Measurements from ENCODE around the gene DUSP7. TPM values are rescaled to one million over a fixed set of nuclear protein-coding genes. Genes with fewer than 3 reads are reported as not detected.
A peak's percentile ranks its signal among the peaks of the same experiment; 100 is the strongest.

The DUSP7 gene
- polyA plus RNA-seq, 3 donors, result 2.8 to 36.8 (median 3.9) TPM

DNA sequence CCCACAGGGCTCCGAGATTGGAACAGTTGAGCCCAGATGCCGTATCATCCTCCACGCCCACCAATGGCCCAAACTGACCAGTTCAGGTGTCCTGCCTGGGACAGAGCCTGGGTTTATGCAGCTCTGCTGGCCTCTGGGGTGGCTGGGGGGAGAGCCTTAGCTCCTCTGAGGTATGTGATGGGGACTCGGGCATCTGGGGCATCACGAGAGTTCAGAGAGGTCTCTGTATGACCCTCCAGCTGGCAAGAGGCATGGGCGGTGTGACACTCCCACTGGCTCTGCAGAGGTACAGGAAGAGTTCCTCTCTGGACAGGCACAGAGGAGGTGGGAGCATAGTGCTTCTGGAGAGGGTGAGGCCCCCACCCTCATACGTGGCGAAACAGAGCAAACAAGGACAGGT, 26.6 kb upstream of the DUSP7 start:
- Histone ChIP-seq H4K20me1 (ENCODE audit: insufficient read depth, low read length) (no peaks in the 10 kb centered on the region), H3K4me1 (ENCODE audit: control insufficient read depth in 1 of 2, insufficient read depth in 2 of 2, low read length in 2 of 2) (peaks cover 19 to 22% of the 10 kb centered on the region in 2 donors), H3K27ac (ENCODE audit: low read depth in 1 of 2, low read length in 2 of 2) (no peak overlapping the region), H3K9ac (ENCODE audit: insufficient read depth, low read length, poor library complexity, severe bottlenecking) (no peak overlapping the region), H3K9me3 (replicated peaks in 1 of 2; ENCODE audit: control insufficient read depth in 1 of 2, insufficient read depth in 1 of 2, low read length in 2 of 2) (no peaks in the 10 kb centered on the region), H3K4me2 (replicated peaks; ENCODE audit: extremely low read depth, low read length, poor library complexity, severe bottlenecking) (no peak overlapping the region), H3K36me3 (replicated peaks in 1 of 2; ENCODE audit: control insufficient read depth in 1 of 2, insufficient read depth in 2 of 2, low read length in 2 of 2) (no peaks in the 10 kb centered on the region), H3K4me3 (replicated peaks in 1 of 3; ENCODE audit: low read depth in 2 of 3, low read length in 3 of 3) (no peak overlapping the region), H3K79me2 (ENCODE audit: insufficient read depth, low read length) (no peaks in the 10 kb centered on the region), H3K27me3 (ENCODE audit: control insufficient read depth in 2 of 2, insufficient read depth in 2 of 2, low read length in 2 of 2) (no peaks in the 10 kb centered on the region), H2AFZ (ENCODE audit: insufficient read depth, low read depth, low read length, poor library complexity, severe bottlenecking) (no peak overlapping the region)
- intact Hi-C loops (cut with micrococcal nuclease), result no loop called here
- Mint-ChIP-seq H3K4me3 (no peak overlapping the region), H3K4me1 (peaks cover 25% of the 10 kb centered on the region), H3K36me3 (peaks cover 5 to 41% of the 10 kb centered on the region in 2 donors), H3K27me3 (ENCODE audit: low read depth in 3 of 3) (peaks cover 0 to 2% (median 0%) of the 10 kb centered on the region in 3 donors), H3K9me3 (no peaks in the 10 kb centered on the region), H3K27ac (peak overlapping the region in 2 of 7 donors; percentile 7 to 42)
- WGBS (ENCODE audit: insufficient coverage), result 98% methylated on average over 6 of the region's 8 CpGs
- no peak for DNase-seq
- TF ChIP-seq CTCF (IDR thresholded peaks at IDR 0.05), result no peak

GRCh38 chr3:52080830-52081719, 24.7 kb upstream of the DUSP7 start:
- H3K27ac Mint-ChIP-seq, result peak overlapping the region in 1 of 7 donors; percentile 33
- no peaks in the 10 kb centered on the region for H3K27me3 ChIP-seq (ENCODE audit: control insufficient read depth in 2 of 2, insufficient read depth in 2 of 2, low read length in 2 of 2)

More at GRCh38 chr3:52080830-52081719, 24.7 kb upstream of the DUSP7 start:
- peaks cover 16% of the 10 kb centered on the region for H3K4me1 Mint-ChIP-seq
- no peak overlapping the region for H3K4me2 ChIP-seq (replicated peaks; ENCODE audit: extremely low read depth, low read length, poor library complexity, severe bottlenecking)
- WGBS (ENCODE audit: insufficient coverage), result 97% methylated on average over 19 of the region's 21 CpGs
- no peak overlapping the region for H3K9ac ChIP-seq (ENCODE audit: insufficient read depth, low read length, poor library complexity, severe bottlenecking)
- H3K36me3 ChIP-seq (replicated peaks in 1 of 2; ENCODE audit: control insufficient read depth in 1 of 2, insufficient read depth in 2 of 2, low read length in 2 of 2), result no peaks in the 10 kb centered on the region
- intact Hi-C loops (cut with micrococcal nuclease), result no loop called here
- peaks cover 5 to 41% of the 10 kb centered on the region in 2 donors for H3K36me3 Mint-ChIP-seq
- H3K9me3 Mint-ChIP-seq, result no peaks in the 10 kb centered on the region
- no peak overlapping the region for H3K27ac ChIP-seq (ENCODE audit: low read depth in 1 of 2, low read length in 2 of 2)
- no peaks in the 10 kb centered on the region for H4K20me1 ChIP-seq (ENCODE audit: insufficient read depth, low read length)
- peaks cover 4 to 5% of the 10 kb centered on the region in 2 donors for H3K4me1 ChIP-seq (ENCODE audit: control insufficient read depth in 1 of 2, insufficient read depth in 2 of 2, low read length in 2 of 2)
- H3K9me3 ChIP-seq (replicated peaks in 1 of 2; ENCODE audit: control insufficient read depth in 1 of 2, insufficient read depth in 1 of 2, low read length in 2 of 2), result no peaks in the 10 kb centered on the region
- no peak for TF ChIP-seq CTCF (IDR thresholded peaks at IDR 0.05)
- no peak overlapping the region for H3K4me3 ChIP-seq (replicated peaks in 1 of 3; ENCODE audit: low read depth in 2 of 3, low read length in 3 of 3)
- H3K4me3 Mint-ChIP-seq, result no peak overlapping the region
- no peaks in the 10 kb centered on the region for H3K79me2 ChIP-seq (ENCODE audit: insufficient read depth, low read length)
- no peak for DNase-seq
- no peak overlapping the region for H2AFZ ChIP-seq (ENCODE audit: insufficient read depth, low read depth, low read length, poor library complexity, severe bottlenecking)
- peaks cover 0 to 2% (median 0%) of the 10 kb centered on the region in 3 donors for H3K27me3 Mint-ChIP-seq (ENCODE audit: low read depth in 3 of 3)
